A549 (cell line): ENCODE measurements around the gene SEMA3C. TPM values are rescaled to one million over a fixed set of nuclear protein-coding genes. Genes with fewer than 3 reads are reported as not detected.

Experiments
- ATAC-seq, 2 experiments: fragments of 200-7000 bp in 1 of 2; fragments of >200 bp in 1 of 2; cut with Nextera tagmentation in 1 of 2; cut with Tn5 transposase in 1 of 2; 3 replicates each; pipeline versions ENCODE4 v1.8.0 to v1.9.1; 2018 to 2020; ENCODE audit warnings: mild to moderate bottlenecking in 1 of 2, moderate library complexity in 1 of 2
- CTCF ChIA-PET: fragments of 300-600 bp; sonication (Branson Sonifier 250); formaldehyde crosslinking; extraction: SDS; loops from one replicate; lab custom pipeline; 2021; ENCODE audit warnings: antibody characterized with exemption, inconsistent platforms; lab: Yijun Ruan, JAX
- POLR2A ChIA-PET: fragments of 350-600 bp; formaldehyde crosslinking; extraction: SDS; loops from one replicate; lab custom pipeline; 2021; ENCODE audit warnings: antibody characterized with exemption, inconsistent platforms; lab: Yijun Ruan, JAX
- DNase-seq, 2 experiments: peaks; one replicate each; pipeline versions ENCODE4 v3.0.0 to v3.0.0-alpha.2; 2011 to 2016; ENCODE audit warnings: low read depth in 1 of 2, low spot score in 1 of 2
- FAIRE-seq: peaks from 2 replicates; lab custom pipeline; 2011; peaks lifted over from hg19 to GRCh38; lab: Jason Lieb, UNC
- H3K27ac ChIP-seq, 2 experiments: fragments of >200 bp; sonication (Bioruptor Twin); formaldehyde crosslinking; 3 replicates each; pipeline ENCODE4 v1.5.1; 2016 to 2017
- H3K4me1 ChIP-seq: fragments of >200 bp; sonication (Bioruptor Twin); formaldehyde crosslinking; 3 replicates; pipeline ENCODE4 v1.6.1; 2016
- H3K4me2 ChIP-seq: fragments of >200 bp; sonication (Bioruptor Twin); formaldehyde crosslinking; 3 replicates; pipeline ENCODE4 v1.6.1; 2016
- H3K4me3 ChIP-seq: fragments of >200 bp; sonication (Bioruptor Twin); formaldehyde crosslinking; 3 replicates; pipeline ENCODE4 v1.5.1; 2016
- H3K9me3 ChIP-seq: fragments of >200 bp; sonication (Bioruptor Twin); formaldehyde crosslinking; 3 replicates; pipeline ENCODE4 v1.6.1; 2016
- ATOH8 ChIP-seq: fragments of 250-450 bp; sonication (Bioruptor Pico); IDR thresholded peaks from 2 replicates; pipeline ENCODE4 v1.5.0; 2020; ENCODE audit warnings: low read depth, mild to moderate bottlenecking, moderate library complexity
- CBX2 ChIP-seq: fragments of 200-600 bp; sonication (generic); IDR thresholded peaks from 2 replicates; pipeline ENCODE4 v1.6.1; 2016; ENCODE audit warnings: low read depth, mild to moderate bottlenecking, borderline replicate concordance
- CEBPB ChIP-seq, 2 experiments: fragments of >200 bp in 1 of 2; sonication (Bioruptor Twin) in 1 of 2; formaldehyde crosslinking in 1 of 2; IDR thresholded peaks; 2 replicates each; pipeline ENCODE4 v1.6.1; 2012 to 2016
- EHF ChIP-seq: fragments of 250-450 bp; sonication (Bioruptor Pico); IDR thresholded peaks from 2 replicates; pipeline ENCODE4 v1.5.0; 2020; ENCODE audit warnings: mild to moderate bottlenecking
- EP300 ChIP-seq, 2 experiments: fragments of >200 bp; sonication (Bioruptor Twin); formaldehyde crosslinking; IDR thresholded peaks; 2 replicates in 1 of 2; 3 replicates in 1 of 2; pipeline ENCODE4 v1.6.1; 2016 to 2017
- ESRRA ChIP-seq: fragments of 150-350 bp; IDR thresholded peaks from 2 replicates; pipeline ENCODE4 v1.6.1; 2014; ENCODE audit warnings: mild to moderate bottlenecking, low read length, borderline replicate concordance
- FOSB ChIP-seq: fragments of 250-450 bp; sonication (Bioruptor Pico); IDR thresholded peaks from 2 replicates; pipeline ENCODE4 v1.5.0; 2020; ENCODE audit warnings: mild to moderate bottlenecking, moderate library complexity
- FOSL2 ChIP-seq, 2 experiments: fragments of 450-650 bp in 1 of 2; fragments of >200 bp in 1 of 2; sonication (Bioruptor Twin) in 1 of 2; formaldehyde crosslinking; IDR thresholded peaks; 2 replicates each; pipeline versions ENCODE4 v1.5.0 to v1.6.1; 2016 to 2020; ENCODE audit warnings: mild to moderate bottlenecking in 1 of 2, moderate library complexity in 1 of 2
- FOXS1 ChIP-seq: fragments of 250-450 bp; sonication (Bioruptor Pico); IDR thresholded peaks from 2 replicates; pipeline ENCODE4 v1.5.0; 2020; ENCODE audit warnings: mild to moderate bottlenecking, moderate library complexity
- GATA3 ChIP-seq: IDR thresholded peaks from 2 replicates; pipeline ENCODE4 v1.6.1; 2012; ENCODE audit warnings: borderline replicate concordance
- HES2 ChIP-seq: fragments of >200 bp; sonication (Bioruptor Twin); formaldehyde crosslinking; IDR thresholded peaks from 2 replicates; pipeline ENCODE4 v1.6.1; 2016
- HMGXB4 ChIP-seq: fragments of 250-450 bp; sonication (Bioruptor Pico); IDR thresholded peaks from 2 replicates; pipeline ENCODE4 v1.5.0; 2021; ENCODE audit warnings: mild to moderate bottlenecking, moderate library complexity, borderline replicate concordance
- HOXA7 ChIP-seq: fragments of 250-450 bp; sonication (Bioruptor Pico); IDR thresholded peaks from 2 replicates; pipeline ENCODE4 v1.5.0; 2020; ENCODE audit warnings: mild to moderate bottlenecking, moderate library complexity
- JUN ChIP-seq, 2 experiments: fragments of >200 bp; sonication (Bioruptor Twin); formaldehyde crosslinking; IDR thresholded peaks; 2 replicates in 1 of 2; 3 replicates in 1 of 2; pipeline ENCODE4 v1.6.1; 2016 to 2017
- JUNB ChIP-seq: fragments of >200 bp; sonication (Bioruptor Twin); formaldehyde crosslinking; IDR thresholded peaks from 2 replicates; pipeline ENCODE4 v1.6.1; 2016
- KDM1A ChIP-seq: fragments of 200-600 bp; sonication (generic); IDR thresholded peaks from 2 replicates; pipeline ENCODE4 v1.6.1; 2016; ENCODE audit warnings: low read depth, mild to moderate bottlenecking
- MAX ChIP-seq: IDR thresholded peaks from 2 replicates; pipeline ENCODE4 v1.6.1; 2012
- NR3C1 ChIP-seq: fragments of >200 bp; sonication (Bioruptor Twin); formaldehyde crosslinking; IDR thresholded peaks from 3 replicates; pipeline ENCODE4 v1.6.1; 2017
- POLR2A ChIP-seq: IDR thresholded peaks from 2 replicates; pipeline ENCODE4 v1.6.1; 2012; ENCODE audit warnings: mild to moderate bottlenecking, low read length
- RARB ChIP-seq: fragments of 250-450 bp; sonication (Bioruptor Pico); IDR thresholded peaks from 2 replicates; pipeline ENCODE4 v1.8.0; 2021; ENCODE audit warnings: mild to moderate bottlenecking, moderate library complexity
- RCOR1 ChIP-seq: fragments of 150-350 bp; IDR thresholded peaks from 2 replicates; pipeline ENCODE4 v1.6.1; 2014; ENCODE audit warnings: antibody characterized with exemption, low read length, low read depth
- RFX5 ChIP-seq: fragments of 450-650 bp; IDR thresholded peaks from 2 replicates; pipeline ENCODE4 v1.7.1; 2014; ENCODE audit warnings: antibody characterized with exemption, mild to moderate bottlenecking, moderate library complexity
- RNF2 ChIP-seq: fragments of 200-600 bp; sonication (generic); IDR thresholded peaks from 2 replicates; pipeline ENCODE4 v1.6.1; 2016; ENCODE audit warnings: low read depth, mild to moderate bottlenecking, antibody characterized with exemption, moderate library complexity, borderline replicate concordance
- SMC3 ChIP-seq: fragments of >200 bp; sonication (Bioruptor Twin); formaldehyde crosslinking; IDR thresholded peaks from 3 replicates; pipeline ENCODE4 v1.6.1; 2018; ENCODE audit warnings: inconsistent platforms
- TFCP2L1 ChIP-seq: fragments of 250-450 bp; sonication (Bioruptor Pico); IDR thresholded peaks from 2 replicates; pipeline ENCODE4 v1.5.0; 2021; ENCODE audit warnings: mild to moderate bottlenecking
- TP53 ChIP-seq: fragments of 250-450 bp; sonication (Bioruptor Pico); IDR thresholded peaks from 2 replicates; pipeline ENCODE4 v1.5.0; 2021; ENCODE audit warnings: mild to moderate bottlenecking, moderate library complexity
- ZC3H11A ChIP-seq: fragments of 450-650 bp; IDR thresholded peaks from 2 replicates; pipeline ENCODE4 v1.6.1; 2014; ENCODE audit warnings: antibody characterized with exemption, mild to moderate bottlenecking
- ZFP36 ChIP-seq: fragments of 450-650 bp; IDR thresholded peaks from 2 replicates; pipeline ENCODE4 v1.6.1; 2014; ENCODE audit warnings: borderline replicate concordance; ENCODE audit not compliant: partially characterized antibody
- ZNF302 ChIP-seq: fragments of 250-450 bp; sonication (Bioruptor Pico); IDR thresholded peaks from 2 replicates; pipeline ENCODE4 v1.9.0; 2021; ENCODE audit warnings: inconsistent platforms, mild to moderate bottlenecking, moderate library complexity
- WGBS: methylation state at CpG from one replicate; pipeline ENCODE4 v1.1.6; 2017; ENCODE audit errors: missing lambda C conversion rate; 5-methylcytosine and 5-hydroxymethylcytosine counted together
- polyA plus RNA-seq, 4 experiments: library from polyadenylated mRNA; depleted of rRNA in 3 of 4; stranded (reverse); fragments of >200 nt; fragmentation: RNase III in 1 of 4; extraction: RNeasy Plus Mini Kit Qiagen cat#74134 plus additional on column Dnase treatment in 1 of 4; gene quantifications; 2 replicates in 3 of 4; 3 replicates in 1 of 4; pipeline ENCODE4 v1.2.3, GENCODE V29; 2011 to 2017

Gene SEMA3C
- polyA plus RNA-seq, 2 of the 4 experiments (the other 2 are of a cell fraction) = 78.1 to 212 TPM

- ChIA-PET CTCF (interaction anchor here (1.3 kb wide), 1 partner anchor 53 kb away, joined by 3 read pairs; no protein-coding TSS in a partner anchor), POLR2A (no interaction called here)
- H3K4me3 ChIP-seq = no peak overlapping the region
- TF ChIP-seq ZNF302 (CRISPR knock-in tag) (no peak), NR3C1 (no peak), ZC3H11A (no peak), CBX2 (no peak), HOXA7 (no peak), ESRRA (no peak), MAX (no peak), HES2 (no peak), RFX5 (no peak), TFCP2L1 (no peak), ATOH8 (no peak), TP53 (CRISPR knock-in tag) (no peak), RARB (CRISPR knock-in tag) (no peak), HMGXB4 (no peak), RNF2 (no peak), FOSB (no peak), JUN (IDR thresholded peaks at IDR 0.05) (no peak), POLR2A (no peak), FOXS1 (CRISPR knock-in tag) (no peak)
- peak overlapping the region; percentile 64; the same call in 2 of the 3 replicates for H3K4me2 ChIP-seq
- DNase-seq = no peak
- H3K4me1 ChIP-seq = peaks cover 92% of the 10 kb centered on the region
- no peak for ATAC-seq
- no peaks in the 10 kb centered on the region for H3K9me3 ChIP-seq
- peak overlapping the region in 1 of 2 experiments; percentile 70; a peak in 3 of 6 replicates for H3K27ac ChIP-seq
- FAIRE-seq = peak; percentile 28
These were observed 86.8 kb downstream of the SEMA3C start for GRCh38 chr7:80832006-80832405.

- peak; percentile 55 to 75 for ATAC-seq
- ChIA-PET POLR2A (no interaction called here), CTCF (interaction anchor here (0.8 to 1.9 kb wide), 3 partner anchors 9 to 640 kb away, joined by 3 to 5 read pairs (median 3); no protein-coding TSS in a partner anchor)
- Histone ChIP-seq H3K9me3 (no peaks in the 10 kb centered on the region), H3K4me1 (peaks cover 99% of the 10 kb centered on the region), H3K4me3 (no peak overlapping the region), H3K4me2 (peak overlapping the region; percentile 64), H3K27ac (peak overlapping the region; percentile 60 to 87)
- TF ChIP-seq JUNB (peak; percentile 49; the same call in 1 of the 2 replicates), CEBPB (IDR thresholded peaks at IDR 0.05) (peak in 1 of 2 experiments; percentile 70; a peak in 3 of 4 replicates), SMC3 (0 out of 3 replicates have a peak, but pooled peaks have one; percentile 17), JUN (IDR thresholded peaks at IDR 0.05) (peak in 1 of 2 experiments; percentile 39; a peak in 1 of 5 replicates), EHF (CRISPR knock-in tag) (no peak), FOSL2 (IDR thresholded peaks at IDR 0.05) (no peak), FOSL2 (CRISPR knock-in tag; IDR thresholded peaks at IDR 0.05) (peak; percentile 35), GATA3 (peak; percentile 45; the same call in 1 of the 2 replicates), RCOR1 (no peak), EP300 (IDR thresholded peaks at IDR 0.05) (0 out of 5 replicates have a peak, but pooled peaks of 1 of the 2 experiments have one; percentile 40), ZFP36 (no peak), KDM1A (no peak)
- WGBS = 32% methylated on average over 3 of the region's 3 CpGs
- no peak for FAIRE-seq
- DNase-seq = peak in 1 of 2 experiments; percentile 51
These were observed 88.1 kb downstream of the SEMA3C start for GRCh38 chr7:80830584-80831285.
